Ishikawa (cell line): ENCODE data around the gene COG7.

ENCODE experiments used
- CEBPB ChIP-seq: IDR thresholded peaks from 2 replicates; pipeline ENCODE4 v1.6.1; 2012
- CREB1 ChIP-seq: IDR thresholded peaks from 2 replicates; pipeline ENCODE4 v1.6.1; 2012; ENCODE audit warnings: low read depth
- EGR1 ChIP-seq: IDR thresholded peaks from 2 replicates; pipeline ENCODE4 v1.6.1; 2012
- EP300 ChIP-seq: IDR thresholded peaks from 2 replicates; pipeline ENCODE4 v1.6.1; 2012; ENCODE audit warnings: borderline replicate concordance
- FOXM1 ChIP-seq: IDR thresholded peaks from 2 replicates; pipeline ENCODE4 v1.6.1; 2012; ENCODE audit warnings: low read depth, borderline replicate concordance
- NFIC ChIP-seq: IDR thresholded peaks from 2 replicates; pipeline ENCODE4 v1.6.1; 2012
- RAD21 ChIP-seq: IDR thresholded peaks from 2 replicates; pipeline ENCODE4 v1.6.1; 2012; ENCODE audit warnings: low read depth
- REST ChIP-seq: IDR thresholded peaks from 2 replicates; pipeline ENCODE4 v1.6.1; 2012; ENCODE audit warnings: low read depth, mild to moderate bottlenecking
- TAF1 ChIP-seq: IDR thresholded peaks from 2 replicates; pipeline ENCODE4 v1.6.1; 2012; ENCODE audit warnings: low read depth, mild to moderate bottlenecking
- TCF12 ChIP-seq: IDR thresholded peaks from 2 replicates; pipeline ENCODE4 v1.6.1; 2012; ENCODE audit warnings: low read depth
- TEAD4 ChIP-seq: IDR thresholded peaks from 2 replicates; pipeline ENCODE4 v1.6.1; 2012
- USF1 ChIP-seq: IDR thresholded peaks from 2 replicates; pipeline ENCODE4 v1.6.1; 2012
- YY1 ChIP-seq: IDR thresholded peaks from 2 replicates; pipeline ENCODE4 v1.6.1; 2012; ENCODE audit warnings: low read depth
- ZBTB7A ChIP-seq: IDR thresholded peaks from 2 replicates; pipeline ENCODE4 v1.6.1; 2012; ENCODE audit warnings: low read depth
- TF ChIP-seq, protein P1 (sequence below): IDR thresholded peaks from 2 replicates; pipeline ENCODE4 v1.6.1; 2012

COG7 gene

DNA sequence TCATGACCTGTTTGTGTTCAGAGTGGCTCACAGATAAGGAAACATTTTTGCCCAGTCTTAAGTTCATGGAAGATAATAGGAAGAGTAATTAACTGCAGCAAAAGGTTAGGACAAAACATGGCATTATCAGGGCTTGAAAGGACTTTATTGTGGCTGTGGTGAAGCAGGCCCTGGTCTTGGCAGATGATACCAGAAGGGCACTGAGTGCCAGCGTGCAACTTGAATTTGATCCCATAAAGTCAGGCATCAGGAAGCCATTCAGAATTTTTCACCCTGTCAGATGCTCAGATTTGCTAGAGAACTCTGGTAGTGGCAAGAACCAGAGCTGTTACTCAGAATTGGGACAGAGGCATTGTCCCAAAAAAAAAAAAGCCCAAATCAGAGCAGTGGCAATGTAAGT, 11.2 kb upstream of the COG7 start:
- TF ChIP-seq FOXM1 (no peak), EGR1 (no peak), ZBTB7A (no peak), CEBPB (no peak), RAD21 (no peak), TEAD4 (no peak), TAF1 (no peak), REST (no peak), YY1 (no peak), TCF12 (no peak), NFIC (no peak), EP300 (no peak), CREB1 (no peak), USF1 (no peak)
- TF ChIP-seq, protein P1, sequence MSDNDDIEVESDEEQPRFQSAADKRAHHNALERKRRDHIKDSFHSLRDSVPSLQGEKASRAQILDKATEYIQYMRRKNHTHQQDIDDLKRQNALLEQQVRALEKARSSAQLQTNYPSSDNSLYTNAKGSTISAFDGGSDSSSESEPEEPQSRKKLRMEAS = no peak

DNA sequence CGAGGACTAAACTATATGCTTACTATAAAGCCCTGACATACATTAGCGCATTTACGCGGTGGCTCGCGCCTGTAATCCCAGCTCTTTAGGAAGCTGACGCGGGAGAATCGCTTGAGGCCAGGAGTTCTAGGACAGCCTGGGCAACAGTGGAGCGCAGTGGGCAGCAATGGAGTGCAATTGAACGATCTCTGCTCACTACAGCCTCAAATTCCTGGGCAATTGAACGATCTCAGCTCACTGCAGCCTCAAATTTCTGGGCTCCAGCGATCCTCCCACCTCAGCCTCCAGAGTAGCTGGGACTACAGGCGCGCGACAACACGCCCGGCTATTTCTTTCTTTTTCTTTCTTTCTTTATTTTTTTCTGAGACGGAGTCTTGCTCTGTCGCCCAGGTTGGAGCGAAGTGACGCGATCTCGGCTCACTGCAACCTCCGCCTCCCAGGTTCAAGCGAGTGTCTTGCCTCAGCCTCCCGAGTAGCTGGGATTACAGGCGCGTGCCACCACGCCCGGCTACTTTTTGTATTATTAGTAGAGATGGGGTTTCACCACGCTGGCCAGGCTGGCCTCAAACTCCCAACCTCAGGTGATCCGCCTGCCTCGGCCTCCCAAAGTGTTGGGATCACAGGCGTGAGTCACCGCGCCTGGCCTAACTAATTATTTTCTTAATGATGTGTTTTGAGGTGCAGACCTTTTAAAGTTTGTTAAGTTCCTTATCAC, 506 bp upstream of the COG7 start:
- no peak for TF ChIP-seq TAF1
- TF ChIP-seq EP300 = no peak
- no peak for TF ChIP-seq YY1
- TF ChIP-seq CEBPB = no peak
- TF ChIP-seq REST = no peak
- TF ChIP-seq CREB1 = no peak
- no peak for TF ChIP-seq TCF12
- TF ChIP-seq RAD21 = no peak
- no peak for TF ChIP-seq FOXM1
- TF ChIP-seq, protein P1 = no peak
- TF ChIP-seq ZBTB7A = no peak
- no peak for TF ChIP-seq USF1
- no peak for TF ChIP-seq TEAD4
- no peak for TF ChIP-seq EGR1
- TF ChIP-seq NFIC = no peak

GRCh38 chr16:23452221-23452571, 793 bp downstream of the COG7 start:
- TF ChIP-seq, protein P1 = no peak
- no peak for TF ChIP-seq TAF1
- TF ChIP-seq EGR1 = no peak
- no peak for TF ChIP-seq NFIC
- no peak for TF ChIP-seq YY1
- no peak for TF ChIP-seq CREB1
- no peak for TF ChIP-seq EP300

- TF ChIP-seq REST = no peak
- TF ChIP-seq USF1 = no peak
- no peak for TF ChIP-seq CEBPB
- no peak for TF ChIP-seq TEAD4
- no peak for TF ChIP-seq ZBTB7A
- TF ChIP-seq EGR1 = no peak
- no peak for TF ChIP-seq NFIC
- no peak for TF ChIP-seq CREB1
- TF ChIP-seq FOXM1 = no peak
- TF ChIP-seq RAD21 = no peak
- no peak for TF ChIP-seq TAF1
- no peak for TF ChIP-seq YY1
- TF ChIP-seq EP300 = no peak
- TF ChIP-seq, protein P1 = no peak
- TF ChIP-seq TCF12 = no peak
Measured at GRCh38 chr16:23448392-23448791, 4.6 kb downstream of the COG7 start.
